ENCODE measurements around the gene DLAT.

- TF ChIP-seq CTCF (IDR thresholded peaks at IDR 0.05; ENCODE audit: insufficient read depth, low read depth, low read length): peak; percentile 6
- TF ChIP-seq EZH2 (IDR thresholded peaks at IDR 0.05; ENCODE audit: insufficient read depth, low read length): no peak
Measured at GRCh38 chr11:112086422-112087191, 61.4 kb downstream of the DLAT start, which contains the start of the genes SDHD and TIMM8B.

Measured in astrocyte (in vitro differentiated cells and primary cell).